WTC11 (cell line): ENCODE measurements around the gene IRF2BP1. TPM values are rescaled to one million over a fixed set of nuclear protein-coding genes. Genes with fewer than 3 reads are reported as not detected.

Source experiments
- ESRRA ChIP-seq: sonication (generic); formaldehyde crosslinking; IDR thresholded peaks from 2 replicates; pipeline ENCODE4 v1.8.1; 2022; ENCODE audit warnings: mild to moderate bottlenecking, missing genetic modification reagents, borderline replicate concordance
- TEAD1 ChIP-seq: sonication (generic); formaldehyde crosslinking; IDR thresholded peaks from 2 replicates; pipeline ENCODE4 v1.8.0; 2022; ENCODE audit warnings: mild to moderate bottlenecking, missing genetic modification reagents
- ZNF263 ChIP-seq: sonication (generic); formaldehyde crosslinking; IDR thresholded peaks from 2 replicates; pipeline ENCODE4 v1.8.1; 2022; ENCODE audit warnings: low read depth, mild to moderate bottlenecking, moderate library complexity, missing genetic modification reagents
- ZNF671 ChIP-seq: fragments of 250-450 bp; sonication (Bioruptor Pico); IDR thresholded peaks from 2 replicates; pipeline ENCODE4 v1.8.0; 2021; ENCODE audit warnings: mild to moderate bottlenecking
- total RNA-seq: library from RNA; stranded (reverse); gene quantifications from 3 replicates; pipeline ENCODE4 v1.2.3, GENCODE V29; 2021

The IRF2BP1 gene
- total RNA-seq, 1 experiment from 2014 or later = 30.3 TPM

- TF ChIP-seq ZNF263 (CRISPR knock-in tag) (no peak), ZNF671 (CRISPR knock-in tag) (no peak), TEAD1 (CRISPR knock-in tag) (no peak), ESRRA (CRISPR knock-in tag) (no peak)
Measured at GRCh38 chr19:45834970-45835369, 51.0 kb downstream of the IRF2BP1 start (continued).

Other genes with a start within 250 kb of the IRF2BP1 start
- gene EML2, start 246.7 kb downstream of the IRF2BP1 start, total RNA-seq = 51.5 to 63.3 TPM (median 62.5 TPM) in 3 replicates
- gene GIPR, start 217.9 kb downstream of the IRF2BP1 start, total RNA-seq = 1.6 to 1.8 TPM (median 1.7 TPM) in 3 replicates
- 739 to 792 TPM (median 784 TPM) in 3 replicates for gene SNRPD2, start 194.2 kb downstream of the IRF2BP1 start, total RNA-seq
- 23.8 to 33.3 TPM (median 27.5 TPM) in 3 replicates for gene QPCTL, start 193.5 kb downstream of the IRF2BP1 start, total RNA-seq
- 40.1 to 46.3 TPM (median 43.3 TPM) in 3 replicates for gene FBXO46, start 155.2 kb downstream of the IRF2BP1 start, total RNA-seq
- gene MEIOSIN, start 152.7 kb downstream of the IRF2BP1 start, total RNA-seq = 0.11 to 0.23 TPM in 2 of 3 replicates, not detected in the other
- 26.0 to 37.0 TPM (median 36.5 TPM) in 3 replicates for gene SIX5, start 116.9 kb downstream of the IRF2BP1 start, total RNA-seq
- 34.4 to 42.7 TPM (median 38.8 TPM) in 3 replicates for gene DMPK, start 103.7 kb downstream of the IRF2BP1 start, total RNA-seq
- gene DMWD, start 93.3 kb downstream of the IRF2BP1 start, total RNA-seq = 50.2 to 60.7 TPM (median 56.6 TPM) in 3 replicates
- 0.16 to 0.39 TPM (median 0.25 TPM) in 3 replicates for gene RSPH6A, start 70.8 kb downstream of the IRF2BP1 start, total RNA-seq
- 105 to 111 TPM (median 106 TPM) in 3 replicates for gene SYMPK, start 23.0 kb downstream of the IRF2BP1 start, total RNA-seq
- 20.7 to 24.6 TPM (median 24.2 TPM) in 3 replicates for gene FOXA3, start 21.8 kb downstream of the IRF2BP1 start, total RNA-seq
- 13.6 to 15.1 TPM (median 14.8 TPM) in 3 replicates for gene MYPOP, start 16.5 kb upstream of the IRF2BP1 start, total RNA-seq
- gene NANOS2, start 28.6 kb upstream of the IRF2BP1 start, total RNA-seq = 0.13 to 0.18 TPM in 2 of 3 replicates, not detected in the other
- gene NOVA2, start 87.7 kb upstream of the IRF2BP1 start, total RNA-seq = 11.3 to 15.6 TPM (median 15.4 TPM) in 3 replicates
- 25.2 to 33.7 TPM (median 26.6 TPM) in 3 replicates for gene CCDC61, start 109.3 kb upstream of the IRF2BP1 start, total RNA-seq
- gene PGLYRP1, start 136.9 kb upstream of the IRF2BP1 start, total RNA-seq = not detected in 3 replicates
- 0.20 to 0.37 TPM (median 0.34 TPM) in 3 replicates for gene IGFL4, start 154.9 kb upstream of the IRF2BP1 start, total RNA-seq
- gene IGFL3, start 238.5 kb upstream of the IRF2BP1 start, total RNA-seq = not detected in 3 replicates